Stimulated activated CD4-positive, alpha-beta T cell treated with anti-CD3 and anti-CD28 coated beads, TNF-alpha, amount 100 ng/mL, for 24 hours (primary cell): ENCODE measurements around the gene MAS1L.

Experiments used
- DNase-seq, 3 experiments: peaks; one replicate each; pipeline ENCODE4 v3.0.0-alpha.2; 2020; ENCODE audit warnings: low read depth in 3 of 3

MAS1L gene

DNA sequence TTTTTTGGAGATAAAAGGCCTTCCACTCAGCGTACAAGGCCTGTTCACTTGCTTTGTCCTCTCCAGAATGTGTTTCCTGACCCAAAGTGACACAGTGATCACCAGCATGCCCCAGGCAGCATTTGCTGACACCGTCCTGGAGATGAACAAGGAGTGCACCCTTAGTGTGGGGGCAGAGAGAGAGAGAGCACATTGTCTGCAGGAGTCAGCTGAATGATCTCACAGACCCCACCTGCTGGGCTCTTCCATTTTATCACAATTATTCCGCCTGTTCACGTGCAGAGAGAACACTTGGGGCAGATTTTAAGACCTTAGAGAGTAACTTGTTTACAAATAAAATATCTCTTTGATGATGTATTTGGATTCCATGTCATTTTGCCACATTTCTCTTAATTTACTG, 22.4 kb upstream of the MAS1L start:
- no peak for DNase-seq

DNA sequence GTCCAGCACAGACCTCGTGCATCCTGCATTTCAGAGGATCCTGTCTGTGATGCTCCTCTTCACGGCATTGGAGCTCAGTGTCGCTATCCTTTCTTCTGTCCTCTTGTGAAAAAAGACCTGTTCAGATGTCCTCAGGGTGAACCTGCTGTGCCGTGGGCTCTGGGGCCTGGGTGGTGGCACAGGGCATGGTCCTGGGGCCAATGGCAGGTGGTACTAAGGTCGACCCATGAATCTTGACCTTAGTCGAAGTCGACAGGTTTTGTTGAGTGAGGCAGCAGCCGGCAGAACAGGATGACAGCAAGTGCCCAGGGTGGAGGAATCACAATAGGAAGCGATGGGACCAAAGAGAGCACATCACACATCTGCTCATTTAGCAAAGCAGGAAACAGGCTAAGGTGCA, 22.0 kb upstream of the MAS1L start:
- DNase-seq, result no peak

DNA sequence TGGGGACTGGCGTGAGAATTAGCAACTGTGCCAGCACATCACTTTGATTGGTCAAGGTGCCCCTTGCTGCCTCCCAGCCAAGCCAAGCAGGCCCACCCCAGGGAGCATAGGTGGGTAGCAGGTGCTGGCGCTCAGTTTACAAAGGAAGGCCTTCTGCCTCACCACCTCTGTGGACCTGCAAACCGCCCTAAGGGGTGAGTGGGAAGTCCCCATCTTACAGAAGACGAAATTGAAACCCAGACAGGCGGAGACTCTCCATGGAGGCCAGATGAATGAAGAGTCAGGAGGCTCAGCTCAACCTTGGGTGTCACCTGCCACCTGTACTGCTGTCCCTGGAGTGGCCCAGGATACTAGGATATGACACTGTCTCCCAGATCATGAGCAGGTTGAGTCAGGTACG, 21.5 kb upstream of the MAS1L start:
- no peak for DNase-seq

DNA sequence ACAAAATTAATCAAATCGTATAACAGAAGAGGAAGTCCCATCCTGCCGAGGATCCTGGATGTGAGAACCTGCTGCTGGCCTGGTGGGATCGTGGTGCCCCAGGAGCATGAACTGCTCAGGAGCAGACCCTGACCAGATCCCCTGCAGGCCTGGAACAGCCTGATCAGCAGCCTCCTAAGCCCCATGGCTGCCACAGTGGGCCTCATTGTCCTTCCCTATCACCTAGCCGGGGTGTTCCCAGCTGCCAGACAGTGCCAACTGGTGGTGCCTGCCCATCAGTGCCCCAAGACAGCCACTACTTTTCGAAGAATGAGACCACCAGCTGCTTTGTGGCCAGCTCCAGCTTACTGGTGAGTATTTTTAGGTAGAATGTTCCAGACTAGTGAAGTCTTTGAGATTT, 19.6 kb upstream of the MAS1L start:
- DNase-seq, result no peak

DNA sequence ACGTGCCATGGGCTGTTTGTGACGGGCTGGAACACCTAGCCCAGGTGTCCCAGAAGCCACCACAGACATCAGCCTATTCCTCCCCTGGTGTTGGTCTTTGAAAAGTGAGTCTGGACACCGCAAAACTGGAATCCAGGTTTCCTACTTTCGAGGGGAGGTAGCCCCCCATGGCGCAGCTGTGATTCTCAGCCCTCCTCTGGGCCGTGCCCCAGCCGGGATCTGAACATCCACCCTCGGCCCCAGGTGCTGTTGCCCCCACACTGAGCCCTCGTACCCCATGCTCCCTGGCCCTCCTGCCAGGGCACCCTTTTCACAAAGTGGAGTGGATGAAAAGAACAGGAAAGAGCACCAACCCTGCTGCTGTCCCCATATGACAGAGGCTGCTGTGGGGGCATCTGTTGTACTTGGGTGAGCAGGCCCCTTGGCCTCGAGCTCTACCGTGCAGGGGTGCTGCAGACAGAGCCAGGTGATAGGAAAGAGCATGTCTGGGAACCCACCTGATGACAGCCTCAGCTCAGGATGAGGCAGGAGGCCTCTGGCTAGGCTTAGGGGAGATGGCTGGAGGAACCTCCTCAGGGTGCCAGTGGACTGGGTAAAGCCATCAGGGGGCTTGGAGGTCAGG, 18.8 kb upstream of the MAS1L start:
- no peak for DNase-seq

DNA sequence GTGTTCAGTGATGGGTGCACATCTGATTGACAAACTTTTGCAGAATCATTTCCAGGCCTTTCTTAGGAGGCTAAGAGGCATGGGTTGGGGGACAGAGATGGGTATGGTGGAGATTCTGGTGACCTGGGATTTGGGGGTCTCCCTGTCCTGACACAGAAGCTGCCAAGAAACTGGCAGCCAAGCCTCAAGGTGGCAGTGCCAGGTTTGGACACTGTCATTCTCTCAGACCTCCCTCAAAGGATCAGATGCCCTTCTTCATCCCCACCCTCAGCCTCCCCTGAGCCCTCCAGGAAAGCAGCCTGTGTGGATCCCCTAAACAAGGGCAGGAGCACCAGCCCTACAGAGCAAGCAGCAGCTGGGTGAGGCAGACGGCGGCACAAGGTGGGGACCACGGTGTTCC, 18.1 kb upstream of the MAS1L start:
- no peak for DNase-seq

DNA sequence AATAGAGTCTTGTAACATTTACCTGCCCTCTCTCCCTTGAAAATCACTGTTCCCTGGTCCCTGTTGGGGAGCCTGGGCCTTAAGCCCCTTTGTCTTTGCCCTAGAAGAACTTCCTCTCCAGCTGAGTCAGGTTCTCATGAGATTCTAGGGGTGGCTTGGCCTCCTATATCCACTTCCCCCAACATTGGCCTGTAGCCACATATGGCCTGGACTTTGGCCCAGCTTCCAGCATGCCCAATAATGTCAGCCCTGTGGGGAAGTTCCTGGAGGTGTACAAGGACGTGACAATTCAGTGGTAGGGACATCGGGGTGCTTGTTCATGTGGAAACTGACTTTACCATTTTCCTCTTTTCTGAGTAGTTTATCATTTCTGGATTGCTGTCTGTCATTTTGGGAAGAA, 17.2 kb upstream of the MAS1L start:
- DNase-seq, result no peak

DNA sequence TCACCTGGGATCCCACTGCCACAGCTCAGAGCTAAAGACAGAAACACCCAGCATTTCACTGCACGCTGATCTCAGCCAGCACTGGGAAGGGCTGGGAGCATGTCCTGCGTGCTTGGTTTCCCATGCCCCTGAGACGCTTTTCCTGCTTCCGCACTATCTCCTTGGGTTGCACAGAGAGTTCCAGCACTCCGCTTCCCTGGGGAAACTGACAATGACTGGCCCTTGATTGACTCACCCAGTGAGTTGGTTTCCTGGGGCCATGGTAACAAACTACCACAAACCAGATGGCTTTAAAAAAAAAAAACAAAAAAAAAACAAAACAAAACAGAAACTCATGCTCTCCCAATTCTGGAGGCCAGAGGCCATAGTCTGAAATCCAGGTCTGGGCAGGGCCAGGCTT, 14.8 kb upstream of the MAS1L start:
- no peak for DNase-seq

DNA sequence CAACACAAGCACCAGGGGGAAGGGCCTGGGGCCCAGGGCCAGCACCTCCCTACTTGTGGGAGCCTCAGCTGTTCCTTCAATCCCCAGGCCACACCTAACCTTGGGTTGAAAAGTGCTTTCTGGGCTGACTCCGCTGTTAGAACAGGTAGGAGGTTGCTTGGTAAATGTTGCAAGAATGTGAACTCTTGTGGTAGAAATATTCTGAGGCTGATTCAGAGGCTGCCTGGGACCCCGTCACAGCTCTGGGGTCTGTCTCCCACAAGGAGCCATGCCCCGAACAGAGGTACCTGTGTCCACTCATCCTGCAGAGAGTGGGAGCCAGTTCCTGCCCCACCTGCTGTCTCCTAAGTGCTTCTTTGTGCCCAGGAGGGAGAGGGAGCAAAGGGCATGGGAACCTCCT, 14.4 kb upstream of the MAS1L start:
- no peak for DNase-seq

DNA sequence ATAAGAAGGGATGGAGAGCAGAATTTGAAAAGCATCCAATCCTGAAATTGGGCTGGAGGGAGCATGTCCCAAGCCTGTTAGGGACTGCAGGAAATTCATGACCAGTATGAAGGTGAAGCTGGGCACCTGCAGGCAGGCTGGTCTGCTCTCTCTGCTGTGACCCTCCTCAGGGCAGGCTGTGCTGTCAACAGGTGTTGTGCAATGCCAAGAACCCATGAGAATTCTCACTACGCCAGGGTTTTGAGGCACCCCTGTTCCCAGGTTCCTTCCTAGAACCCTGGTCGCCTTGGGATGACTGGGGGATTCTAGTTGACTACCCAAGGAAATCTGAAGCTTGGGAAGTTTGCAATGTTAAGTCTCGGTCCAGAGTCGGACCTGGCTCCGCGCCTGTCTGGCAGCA, 13.3 kb upstream of the MAS1L start:
- DNase-seq, result no peak

DNA sequence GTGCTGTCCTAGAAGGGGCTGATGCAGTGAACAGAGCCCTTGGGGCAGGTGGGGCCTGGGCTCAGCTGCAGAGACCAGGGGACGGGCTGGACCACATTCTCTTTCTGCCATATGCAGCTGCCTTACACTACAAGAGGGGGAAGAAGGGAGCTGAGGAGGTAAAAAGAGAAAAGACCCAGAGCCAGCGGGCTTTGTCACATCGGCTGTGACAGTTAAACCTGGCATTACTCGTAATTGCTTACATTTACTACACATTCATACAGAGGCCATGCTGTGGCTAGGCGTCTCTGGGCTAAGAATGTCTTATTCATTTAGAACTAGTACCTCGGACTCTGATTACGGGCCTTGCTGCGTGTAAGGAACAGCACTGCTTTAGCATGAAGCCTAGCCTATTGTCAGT, 12.8 kb upstream of the MAS1L start:
- DNase-seq, result no peak

DNA sequence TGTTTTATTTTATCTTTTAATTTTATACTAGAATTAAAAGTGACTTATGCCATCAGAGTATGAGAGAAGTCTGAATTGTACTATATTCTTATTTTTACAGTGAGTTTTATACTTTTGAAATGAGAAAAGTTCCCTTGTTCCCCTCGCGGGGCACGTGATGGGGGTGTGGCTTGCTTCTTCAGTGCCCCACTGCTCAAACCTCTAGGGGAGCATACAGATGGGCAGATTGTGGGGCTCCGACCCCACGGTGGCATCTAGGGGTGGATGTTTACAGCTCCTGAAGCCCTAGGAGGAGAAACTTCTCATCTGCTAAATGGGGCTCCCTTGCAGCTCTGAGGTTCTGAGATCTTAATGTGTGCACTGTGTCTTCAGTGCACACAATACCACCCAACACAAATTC, 11.9 kb upstream of the MAS1L start:
- DNase-seq, result no peak

DNA sequence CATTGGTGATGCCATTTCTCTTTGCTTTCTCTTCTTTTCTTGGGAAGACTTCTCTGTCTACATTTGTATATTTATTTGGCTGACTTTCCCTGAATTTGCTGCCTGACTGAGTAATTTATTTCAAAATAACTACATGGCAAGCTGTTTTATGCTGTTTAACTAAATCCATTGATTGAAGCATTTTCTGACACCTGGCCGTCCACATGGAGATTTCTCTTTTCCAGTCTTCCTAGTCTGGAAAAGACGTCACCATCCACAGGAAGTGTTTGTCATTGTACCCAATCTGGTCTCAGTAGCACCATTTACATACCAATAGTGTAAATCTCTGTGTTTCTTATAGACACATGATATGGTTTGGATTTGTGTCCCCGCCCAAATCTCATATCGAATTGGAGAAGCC, 9.2 kb upstream of the MAS1L start:
- no peak for DNase-seq

DNA sequence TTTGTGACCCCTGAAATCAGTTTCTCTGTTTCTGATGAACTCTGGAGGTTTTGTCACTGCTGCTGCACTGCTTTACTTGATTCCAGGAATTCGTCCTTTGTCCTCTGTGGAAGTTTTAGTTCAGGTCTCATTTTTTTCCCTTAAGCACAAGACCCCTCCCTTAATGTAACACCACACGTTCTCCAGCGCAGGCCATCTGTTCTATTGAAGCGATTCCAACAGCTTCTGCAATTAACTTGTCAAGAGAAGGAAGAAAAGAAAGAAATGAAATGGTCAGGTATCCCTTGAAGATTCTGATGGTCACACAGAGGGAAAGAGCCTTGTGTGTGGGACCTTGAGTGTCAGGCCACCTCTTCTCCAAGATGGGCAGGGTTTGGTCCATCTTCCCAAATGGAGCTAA, 7.8 kb upstream of the MAS1L start:
- DNase-seq, result no peak

DNA sequence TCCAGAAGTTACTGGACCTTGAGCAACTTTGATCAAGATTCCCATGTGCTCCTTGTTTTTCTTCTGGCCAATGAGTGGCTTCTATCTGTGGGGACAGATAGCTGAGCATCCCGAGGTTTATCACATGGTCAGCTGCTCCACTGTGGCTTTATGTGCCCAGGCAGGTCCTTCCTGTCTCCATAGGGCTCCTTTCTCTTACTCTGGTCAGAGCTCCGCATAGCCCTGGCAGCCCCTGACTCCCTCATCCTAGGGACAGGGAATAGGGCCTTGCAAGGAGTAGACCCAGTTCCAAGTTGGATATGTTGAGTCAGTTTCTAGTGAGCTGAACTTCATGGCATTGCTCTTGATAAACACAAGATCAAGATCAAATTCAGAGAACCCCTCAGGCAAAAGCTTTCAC, 6.4 kb upstream of the MAS1L start:
- no peak for DNase-seq

DNA sequence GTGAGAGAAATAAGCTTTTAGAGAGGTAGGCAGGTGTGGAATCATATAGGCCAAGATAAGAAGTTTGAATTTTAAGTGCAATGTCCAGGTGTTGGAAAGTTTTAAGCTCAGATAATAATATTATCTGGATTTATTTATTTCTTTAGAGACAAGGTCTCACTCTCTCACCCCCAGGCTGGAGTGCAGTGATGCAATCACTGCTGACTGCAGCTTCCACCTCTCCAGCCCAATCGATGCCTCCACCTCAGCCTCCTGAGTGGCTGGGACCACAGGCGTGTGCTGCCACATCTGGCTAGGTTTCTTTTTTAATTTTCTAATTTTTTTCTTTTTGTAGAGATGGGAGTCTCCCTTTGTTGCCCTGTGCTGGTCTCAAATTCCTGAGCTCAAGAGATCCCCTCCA, 5.5 kb upstream of the MAS1L start:
- DNase-seq, result no peak

DNA sequence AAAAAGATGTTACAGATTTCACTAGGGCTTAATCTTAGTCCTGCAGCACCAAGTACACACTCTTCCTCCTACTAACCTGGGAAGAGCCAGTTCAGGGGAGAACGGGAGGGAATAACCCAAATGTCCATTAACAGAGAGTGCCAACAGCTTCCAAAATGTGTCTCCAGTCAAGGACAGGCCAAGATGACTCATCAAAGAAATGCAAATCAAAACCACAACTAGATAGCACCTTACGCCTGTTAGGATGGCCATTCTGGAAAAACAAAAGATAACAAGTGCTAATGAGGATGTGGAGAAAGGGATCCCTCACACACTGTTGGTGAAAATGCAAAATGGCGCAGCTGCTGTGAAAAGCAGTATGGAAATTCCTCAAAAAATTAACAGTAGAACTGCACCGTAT, 3.8 kb upstream of the MAS1L start:
- no peak for DNase-seq

DNA sequence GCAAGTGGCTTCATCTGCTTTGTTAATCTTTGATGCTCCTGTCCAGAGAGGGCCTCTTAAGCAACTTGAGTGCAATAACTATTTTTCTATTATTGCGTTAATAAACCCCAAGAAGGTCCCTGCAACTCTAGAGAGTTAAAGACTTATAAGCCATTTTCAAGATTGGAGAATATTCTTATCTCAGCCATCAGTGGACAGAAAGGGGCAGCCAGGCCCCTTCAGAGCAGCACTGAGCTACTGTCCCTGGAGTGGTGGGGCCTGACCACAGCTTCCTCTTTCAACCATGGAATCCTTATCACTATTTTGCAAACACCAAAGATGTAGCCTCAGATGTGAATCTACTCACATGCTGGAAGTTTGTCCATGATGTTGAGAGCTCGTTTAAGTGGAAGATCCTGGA, 2.8 kb upstream of the MAS1L start:
- DNase-seq, result no peak

DNA sequence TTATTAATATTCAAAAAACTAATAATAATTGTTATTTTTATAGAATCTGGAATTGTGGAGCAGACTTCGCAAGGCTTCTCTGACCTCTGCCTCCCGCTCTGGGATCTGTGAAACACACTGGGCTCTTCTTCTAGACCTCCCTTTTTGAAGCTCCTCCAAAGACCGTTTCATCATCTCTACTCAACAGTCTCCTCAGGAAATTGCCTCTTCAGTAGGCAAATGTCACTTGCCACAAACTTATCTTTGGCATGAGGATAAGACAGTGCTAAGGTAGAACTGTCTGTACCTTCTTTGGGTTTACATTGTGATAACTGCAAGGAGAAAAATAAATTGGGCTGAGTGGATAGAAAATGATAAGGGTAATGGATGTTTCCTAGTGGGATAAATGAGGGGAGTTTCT, 2.3 kb upstream of the MAS1L start:
- no peak for DNase-seq

DNA sequence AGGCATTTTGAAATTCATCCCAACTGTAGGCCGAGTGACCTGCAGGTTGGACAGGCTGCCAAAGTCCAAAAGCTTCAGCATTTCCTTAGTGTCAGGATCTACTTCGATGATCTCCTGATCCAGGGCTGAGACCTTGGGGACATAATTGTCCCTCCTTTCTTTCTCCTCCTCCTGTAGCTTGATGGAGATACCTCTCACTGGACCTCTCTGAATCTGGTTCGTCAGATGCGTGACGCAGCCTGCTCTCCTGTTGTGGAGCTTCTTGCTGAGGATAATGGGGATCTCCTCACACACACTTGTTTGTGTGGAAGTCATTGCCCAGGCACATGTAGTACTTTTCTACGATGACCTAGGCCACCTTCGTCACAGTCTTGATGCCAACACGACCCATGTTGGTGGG, 1.5 kb upstream of the MAS1L start:
- DNase-seq, result no peak

DNA sequence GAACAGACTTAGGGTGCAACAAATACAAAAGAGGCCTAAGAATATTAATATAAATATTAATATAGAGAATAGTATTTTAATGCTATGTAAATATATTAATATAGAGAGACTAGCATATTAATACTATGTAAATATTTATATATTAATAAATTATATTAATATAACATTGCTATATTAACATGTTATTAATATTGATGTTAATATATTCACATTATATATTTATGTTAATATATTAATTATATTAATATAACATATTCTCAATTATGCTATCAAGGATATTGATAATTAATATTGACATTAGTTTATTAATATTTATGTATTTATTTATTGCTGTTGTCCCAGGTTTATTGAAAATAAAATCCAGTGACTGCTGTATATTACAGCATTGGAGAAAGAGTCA, 1.1 kb upstream of the MAS1L start:
- DNase-seq, result no peak

DNA sequence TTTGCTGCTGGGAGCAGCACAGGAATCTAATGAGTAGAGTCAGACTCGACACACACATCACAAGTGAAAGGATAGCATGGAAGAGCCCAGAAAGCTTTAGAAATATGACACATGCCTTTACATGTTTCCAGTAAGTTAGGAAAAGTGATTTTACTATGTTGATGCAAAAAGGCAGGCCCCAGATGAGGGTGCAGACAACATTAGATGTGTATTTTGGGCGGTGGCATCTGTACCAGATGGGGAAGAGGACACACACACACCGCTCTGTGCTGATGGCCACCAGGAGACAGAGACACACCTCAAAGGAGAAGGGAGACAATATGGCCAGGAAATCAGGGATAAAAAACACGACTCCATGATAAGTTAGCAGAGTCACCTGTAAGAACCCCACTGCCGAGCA, 625 bp downstream of the MAS1L start:
- DNase-seq, result no peak

DNA sequence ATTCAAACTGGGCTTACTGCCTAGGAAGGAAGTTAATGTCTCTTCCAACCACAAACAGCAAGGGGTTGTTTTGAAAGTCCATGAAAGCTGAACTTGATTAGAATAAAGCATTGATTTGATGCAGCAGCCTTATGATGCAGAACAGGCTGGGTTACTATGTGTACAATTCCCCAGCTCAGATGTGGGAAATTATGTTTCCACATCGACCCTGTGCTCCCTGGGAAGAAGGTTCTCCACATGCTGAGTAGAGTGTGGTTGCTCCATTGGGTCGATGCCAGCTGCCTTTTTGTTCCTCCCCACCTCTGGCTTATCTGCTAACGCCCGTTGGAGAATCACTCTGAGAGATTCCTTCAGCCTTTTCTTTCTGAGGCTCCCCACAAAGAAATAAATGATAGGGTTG, 1.2 kb downstream of the MAS1L start:
- no peak for DNase-seq

DNA sequence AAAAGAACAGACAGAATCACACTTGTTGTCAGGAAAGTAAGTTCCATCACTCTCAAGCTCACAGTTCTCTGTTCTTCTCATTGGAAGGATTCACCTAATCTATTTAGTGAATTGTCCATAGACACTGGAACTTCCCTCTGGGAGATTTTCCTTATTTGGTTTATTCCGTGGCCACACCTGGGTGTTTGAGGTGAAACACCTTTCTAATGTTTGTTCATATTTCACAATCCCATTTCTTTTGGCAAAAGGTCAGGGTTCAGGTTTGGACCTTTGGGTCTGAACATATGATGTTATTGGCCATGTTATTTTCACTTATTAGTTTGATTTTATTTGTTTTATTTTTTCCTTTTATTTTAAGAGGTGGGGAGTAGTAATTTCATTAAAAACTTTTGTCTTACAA, 4.0 kb downstream of the MAS1L start:
- no peak for DNase-seq

DNA sequence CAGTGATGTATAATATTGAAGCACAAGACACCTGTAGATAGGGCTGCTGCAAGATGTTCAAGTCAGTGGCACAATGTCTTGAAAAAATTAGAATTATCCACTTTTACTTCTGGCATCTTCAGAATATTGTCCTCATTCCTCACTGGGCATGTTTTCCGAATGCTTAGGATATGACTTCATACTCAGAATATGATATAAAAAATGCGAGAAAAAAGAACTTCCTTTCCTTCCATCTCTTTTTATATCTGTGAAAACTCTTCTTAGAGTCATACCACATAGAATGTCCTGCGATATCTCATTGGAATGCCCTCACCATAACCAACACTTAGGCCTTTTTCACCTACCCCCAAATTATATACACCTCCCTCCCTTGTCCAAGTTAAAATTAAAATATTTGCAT, 4.6 kb downstream of the MAS1L start:
- DNase-seq, result no peak
